SHP77 treated with DMSO at 0.1 percent for 48 hours (cell line): Measurements from ENCODE around the gene HEATR5A.
"Not testable (repeated sequence)": the region's sequence is repeated elsewhere in the genome, so short reads cannot be mapped to it uniquely, and the experiment has no call there.

Experiments used
- DNase-seq: peaks from one replicate; lab custom pipeline; 2025; lab: John Stamatoyannopoulos, UW

The HEATR5A gene

DNA sequence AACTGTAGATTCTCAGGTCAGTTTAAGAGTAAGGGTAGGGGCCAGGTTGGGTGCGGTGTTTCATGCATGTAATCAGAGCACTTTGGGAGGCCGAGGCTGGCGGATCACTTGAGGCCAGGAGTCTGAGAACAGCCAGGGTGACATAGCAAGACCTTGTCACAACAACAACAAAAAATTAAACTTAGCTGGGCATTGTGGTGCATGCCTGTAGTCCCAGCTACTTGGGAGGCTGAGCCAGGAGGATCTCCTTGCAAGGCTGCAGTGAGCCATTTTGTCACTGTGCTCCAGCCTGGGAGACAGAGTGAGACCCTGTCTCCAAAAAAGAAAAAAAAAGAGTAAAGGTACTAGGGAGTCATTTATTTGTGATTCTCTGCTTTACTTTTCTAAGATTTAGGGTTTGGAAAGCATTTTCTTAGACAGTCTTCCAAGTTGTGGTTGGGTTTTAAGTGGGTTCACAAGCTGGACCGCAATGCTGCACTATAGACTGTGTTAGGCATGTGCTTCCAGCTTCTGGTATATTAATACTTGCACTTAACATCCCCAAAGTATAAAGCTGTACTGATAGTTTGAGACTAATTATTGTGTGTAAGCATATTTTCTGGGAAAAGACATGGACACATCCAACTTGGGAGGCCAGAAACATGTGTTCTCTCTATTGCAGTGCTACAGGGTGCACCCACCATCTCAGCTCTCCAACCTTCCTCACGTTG is 163.7 kb downstream of the HEATR5A start:
- DNase-seq, result no peak

- DNase-seq, result not testable (repeated sequence)
Measured at GRCh38 chr14:31255918-31256317, 164.4 kb downstream of the HEATR5A start.

DNA sequence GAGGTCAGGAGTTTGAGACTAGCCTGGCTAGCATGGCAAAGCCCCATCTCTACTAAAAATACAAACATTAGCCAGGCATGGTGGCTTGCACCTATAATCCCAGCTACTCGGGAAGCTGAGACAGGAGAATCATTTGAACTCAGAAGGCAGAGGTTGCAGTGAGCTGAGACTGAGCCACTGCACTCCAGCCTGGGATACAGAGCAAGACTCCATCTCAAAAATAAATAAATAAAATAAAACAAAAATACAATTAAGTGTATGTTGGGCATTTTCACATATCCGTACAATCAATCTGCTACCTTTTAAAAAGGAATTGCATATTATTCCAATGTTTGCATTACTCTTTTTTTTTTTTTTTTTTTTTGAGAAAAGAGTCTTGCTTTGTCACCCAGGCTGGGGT is 165.1 kb downstream of the HEATR5A start:
- no peak for DNase-seq

- no peak for DNase-seq
Measured at GRCh38 chr14:31253746-31254471, 166.4 kb downstream of the HEATR5A start.

DNA sequence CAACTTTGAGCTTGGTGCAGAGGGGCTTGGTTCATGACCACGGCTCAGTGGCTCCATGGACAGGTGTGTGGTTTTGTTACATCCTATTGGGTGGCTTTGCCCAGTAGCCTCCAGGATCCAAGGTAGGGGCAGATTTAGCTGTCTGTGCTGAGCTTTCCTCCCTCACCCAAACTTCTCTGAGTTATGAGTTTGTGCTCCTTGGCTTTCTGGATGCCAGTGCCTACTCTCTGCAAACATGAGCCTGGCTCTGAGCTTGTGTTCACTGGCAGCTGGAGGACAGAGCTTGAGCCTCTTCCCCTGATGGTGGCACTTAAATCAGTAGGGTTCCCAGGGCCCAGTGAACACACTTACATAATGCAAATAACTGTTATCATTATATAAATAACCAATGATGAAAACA is 167.5 kb downstream of the HEATR5A start:
- DNase-seq, result no peak

DNA sequence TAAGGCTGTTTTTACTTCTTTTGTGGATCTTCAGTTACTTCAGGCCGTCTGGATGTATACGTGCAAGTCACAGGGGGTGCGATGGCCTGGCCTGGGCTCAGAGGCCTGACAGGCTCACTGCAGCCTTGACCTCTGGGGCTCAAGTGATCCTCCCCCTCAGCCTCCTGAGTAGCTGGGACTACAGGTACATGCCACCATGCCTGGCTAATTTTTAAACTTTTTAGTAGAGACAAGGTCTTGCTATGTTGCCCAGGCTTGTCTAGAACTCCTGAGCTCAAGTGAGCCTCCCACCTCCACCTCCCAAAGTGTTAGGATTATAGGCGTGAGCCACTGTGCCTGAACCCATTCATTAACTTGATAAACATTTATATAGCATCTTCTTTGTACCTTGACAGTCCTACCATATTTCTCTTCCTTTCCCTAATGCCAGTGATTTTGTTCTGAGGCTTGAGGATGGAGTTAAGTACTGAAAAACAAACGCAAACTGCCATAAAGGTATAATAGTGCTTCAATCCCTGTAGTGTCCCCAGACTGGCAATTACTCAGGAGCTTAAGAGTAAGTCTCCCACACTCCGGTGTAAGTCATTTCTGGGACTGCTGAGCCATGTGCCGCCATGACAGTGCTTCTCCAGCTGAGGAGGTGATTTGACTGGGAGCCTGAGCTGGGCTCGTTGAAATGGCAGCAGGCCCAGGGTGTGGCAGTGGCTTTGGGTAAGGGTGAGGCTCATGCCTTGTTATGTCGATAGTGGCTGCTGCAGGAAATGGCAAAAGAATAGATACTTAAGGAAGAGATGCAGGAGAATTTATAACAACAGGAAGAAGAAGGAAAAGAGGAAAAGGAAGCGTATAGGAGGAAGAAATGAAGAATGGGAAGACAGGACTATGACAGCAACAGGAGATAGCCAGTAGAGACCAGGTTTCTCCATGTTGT is 169.1 kb downstream of the HEATR5A start:
- DNase-seq, result no peak

- DNase-seq, result no peak
Measured at GRCh38 chr14:31244626-31245025, 175.7 kb downstream of the HEATR5A start.

- DNase-seq, result no peak
Measured at GRCh38 chr14:31243860-31244259, 176.5 kb downstream of the HEATR5A start.

DNA sequence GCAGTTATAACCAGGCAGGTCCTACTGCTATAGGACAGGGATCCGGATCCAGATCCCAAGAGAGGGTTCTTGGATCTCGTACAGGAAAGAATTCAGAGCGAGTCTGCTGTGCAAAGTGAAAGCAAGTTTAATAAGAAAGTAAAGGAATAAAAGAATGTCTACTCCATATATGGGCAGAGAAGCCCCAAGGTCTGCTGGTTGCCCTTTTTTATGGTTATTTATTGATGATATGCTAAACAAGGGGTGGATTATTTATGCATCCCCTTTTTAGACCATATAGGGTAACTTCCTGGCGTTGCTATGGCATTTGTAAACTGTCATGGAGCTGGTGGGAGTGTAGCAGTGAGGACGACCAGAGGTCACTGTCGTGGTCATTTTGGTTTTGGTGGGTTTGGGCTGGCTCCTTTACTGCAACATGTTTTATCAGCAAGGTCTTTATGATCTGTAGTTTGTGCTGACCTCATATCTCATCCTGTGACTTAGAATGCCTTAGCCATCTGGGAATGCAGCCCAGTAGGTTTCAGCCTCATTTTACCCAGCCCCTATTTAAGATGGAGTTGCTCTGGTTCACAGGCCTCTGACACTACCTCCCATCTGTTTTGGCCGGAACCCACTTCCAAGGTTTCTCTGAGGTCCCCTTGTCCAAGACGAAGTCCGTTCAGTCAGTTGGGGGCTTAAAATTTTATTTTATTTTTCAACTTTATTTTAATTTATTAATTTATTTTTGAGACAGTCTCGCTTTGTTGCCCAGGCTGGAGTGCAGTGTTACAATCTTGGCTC is 178.0 kb downstream of the HEATR5A start:
- not testable (repeated sequence) for DNase-seq
